NOMO-1 (cell line): ENCODE results near the gene ATAD5.
A peak's percentile ranks its signal among the peaks of the same experiment; 100 is the strongest.

Source experiments
- DNase-seq, 2 experiments: peaks; one replicate each; lab custom pipeline; 2025; ENCODE audit not compliant: unreplicated experiment in 2 of 2; lab: John Stamatoyannopoulos, UW

The ATAD5 gene

DNA sequence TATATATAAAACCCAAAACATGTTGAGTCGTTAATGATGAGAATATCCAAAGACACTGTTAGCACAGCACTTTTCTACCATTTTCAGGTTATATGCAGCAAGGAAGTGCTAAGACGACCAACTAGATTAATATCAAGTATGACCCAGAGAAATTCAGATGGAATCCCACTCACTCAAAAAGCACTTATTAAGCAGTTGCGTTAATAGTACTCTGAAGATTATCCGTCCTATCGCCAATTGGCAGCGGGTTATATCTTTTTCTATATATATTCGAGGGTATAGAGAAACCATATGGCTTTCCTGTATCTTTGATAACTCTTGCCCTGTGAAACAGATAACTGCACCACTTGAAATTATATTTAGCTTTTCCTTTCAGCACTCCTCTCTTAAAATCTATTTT, 8.3 kb upstream of the ATAD5 start:
- no peak for DNase-seq

DNA sequence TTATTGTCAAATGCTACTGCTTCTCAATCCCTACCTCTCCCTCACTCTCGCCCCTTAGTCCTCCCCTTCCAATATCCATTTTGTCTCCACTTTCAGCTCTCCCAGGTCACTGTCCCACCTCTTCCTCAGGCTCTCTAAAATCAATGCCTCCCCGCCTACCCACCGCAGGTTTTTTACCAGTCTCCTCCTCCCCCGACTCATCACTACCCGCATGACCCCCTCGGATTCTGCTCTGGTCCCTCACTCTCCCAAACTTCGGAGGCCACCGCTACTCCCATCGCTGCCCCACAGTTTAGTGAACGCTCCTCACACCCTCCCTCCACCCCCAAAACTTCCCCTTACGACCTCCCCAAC, 7.8 kb upstream of the ATAD5 start:
- DNase-seq, result no peak

- peak; percentile 87 to 97 for DNase-seq
Measured at GRCh38 chr17:30824356-30825145, 7.2 kb upstream of the ATAD5 start, which contains the start of gene CRLF3. Gene CRLF3 (minus strand): TSS chr17:30824692. CDS start chr17:30824651, 41 bp downstream.

GRCh38 chr17:30827082-30827481, 4.7 kb upstream of the ATAD5 start:
- no peak for DNase-seq

DNA sequence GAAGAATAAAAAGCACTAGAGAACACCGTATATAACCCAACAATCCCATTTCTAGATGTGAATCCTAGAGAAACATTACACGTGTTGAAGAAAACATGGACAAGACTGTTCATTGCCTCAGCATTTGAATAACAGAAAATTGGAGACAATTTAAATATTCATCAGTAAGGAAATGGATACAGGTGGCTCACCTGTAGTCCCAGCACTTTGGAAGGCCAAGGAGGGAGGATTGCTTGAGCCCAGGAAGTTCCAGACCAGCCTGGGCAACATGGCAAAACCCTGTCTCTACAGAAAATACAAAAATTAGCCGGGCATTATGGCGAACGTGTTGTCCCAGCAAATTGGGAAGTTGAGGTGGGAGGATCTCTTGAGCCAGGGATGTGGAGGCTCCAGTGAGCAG, 2.7 kb upstream of the ATAD5 start:
- DNase-seq, result no peak

DNA sequence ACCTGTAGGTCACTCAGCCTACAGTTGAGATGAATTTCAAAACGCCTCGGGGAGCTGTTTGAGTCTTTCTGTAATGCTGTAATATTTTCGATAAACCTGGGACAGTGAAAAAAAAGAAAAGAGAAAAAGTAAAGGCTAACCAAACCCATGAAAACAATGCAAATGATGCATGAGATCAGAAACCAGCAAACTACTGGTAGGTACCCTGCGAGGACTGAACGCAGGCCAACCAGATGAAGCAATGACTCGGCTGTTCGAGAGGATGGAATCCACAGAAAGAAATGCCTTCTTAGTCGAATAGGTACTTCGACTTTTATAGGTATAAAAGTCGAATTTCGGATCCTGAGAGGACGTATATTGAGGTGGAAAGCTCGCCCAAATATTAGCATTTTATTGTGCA, 509 bp upstream of the ATAD5 start:
- DNase-seq, result peak in 1 of 2 experiments; percentile 38

DNA sequence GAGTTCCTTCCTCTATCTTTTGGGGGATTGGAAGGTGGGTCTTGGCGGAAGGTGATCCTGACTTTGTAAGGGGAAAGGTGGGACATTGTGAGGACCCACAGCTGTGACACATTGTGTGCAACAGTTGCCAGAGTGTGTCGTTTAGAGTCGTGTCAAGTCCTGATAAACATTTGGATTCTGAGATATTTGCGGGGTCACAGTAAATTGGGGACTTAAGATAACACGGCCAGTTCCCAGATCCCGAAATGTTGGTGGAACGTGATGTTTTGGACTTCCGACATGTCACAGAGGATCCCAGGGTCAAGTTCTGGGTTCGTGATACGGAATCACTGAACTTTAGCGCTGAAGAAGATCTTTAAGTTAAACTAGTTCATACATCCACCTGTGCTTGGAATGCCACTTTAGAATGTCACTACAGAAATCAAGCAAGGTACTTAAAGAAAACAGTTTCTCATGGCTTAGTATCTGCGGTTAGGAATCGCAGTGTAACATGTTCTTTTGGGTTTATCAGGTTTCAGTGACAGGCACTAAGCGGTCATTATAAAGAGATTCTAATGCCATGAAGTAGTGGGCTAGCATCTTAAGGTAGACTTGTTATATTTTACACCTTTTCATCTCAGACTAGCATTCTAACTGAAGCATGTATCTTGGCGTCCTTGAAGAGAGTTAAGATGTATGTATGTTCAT, 815 bp downstream of the ATAD5 start:
- no peak for DNase-seq

- DNase-seq, result no peak
Measured at GRCh38 chr17:30838202-30838807, 6.5 kb downstream of the ATAD5 start.

GRCh38 chr17:30840771-30841170, 9.0 kb downstream of the ATAD5 start:
- peak; percentile 63 to 81 for DNase-seq

DNA sequence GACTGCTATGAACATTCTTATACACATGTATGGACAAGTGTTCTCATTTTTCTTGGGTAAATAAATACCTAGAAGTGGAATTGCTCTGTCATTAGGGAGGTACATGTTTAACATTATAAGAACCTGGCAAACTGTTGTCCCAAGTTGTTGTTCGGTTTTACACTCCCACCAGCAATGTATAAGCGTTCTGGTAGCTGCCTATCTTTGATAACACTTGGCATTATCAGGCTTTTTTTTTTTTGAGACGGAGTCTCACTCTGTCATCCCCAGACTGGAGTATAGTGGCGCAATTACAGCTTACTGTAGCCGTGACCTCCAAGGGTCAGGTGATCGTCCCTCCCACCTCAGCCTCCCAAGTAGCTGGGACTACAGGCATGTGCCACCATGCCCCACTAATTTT, 16.3 kb downstream of the ATAD5 start:
- DNase-seq, result no peak

DNA sequence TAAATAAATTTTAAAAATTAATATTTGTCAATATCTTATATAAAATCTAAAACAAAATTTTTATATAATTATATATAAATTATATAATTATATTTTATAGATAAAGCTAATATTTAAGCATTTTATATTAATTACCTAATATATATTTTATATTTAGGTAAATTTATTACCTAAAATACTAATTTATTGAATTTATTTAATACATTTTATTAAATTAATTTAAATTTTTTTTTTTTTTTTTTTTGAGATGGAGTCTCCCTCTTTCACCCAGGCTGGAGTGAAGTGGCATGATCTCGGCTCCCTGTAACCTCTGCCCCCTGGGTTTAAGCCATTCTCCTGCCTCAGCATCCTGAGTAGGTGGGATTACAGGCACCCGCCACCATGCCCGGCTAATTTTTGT, 22.4 kb downstream of the ATAD5 start:
- DNase-seq, result no peak

DNA sequence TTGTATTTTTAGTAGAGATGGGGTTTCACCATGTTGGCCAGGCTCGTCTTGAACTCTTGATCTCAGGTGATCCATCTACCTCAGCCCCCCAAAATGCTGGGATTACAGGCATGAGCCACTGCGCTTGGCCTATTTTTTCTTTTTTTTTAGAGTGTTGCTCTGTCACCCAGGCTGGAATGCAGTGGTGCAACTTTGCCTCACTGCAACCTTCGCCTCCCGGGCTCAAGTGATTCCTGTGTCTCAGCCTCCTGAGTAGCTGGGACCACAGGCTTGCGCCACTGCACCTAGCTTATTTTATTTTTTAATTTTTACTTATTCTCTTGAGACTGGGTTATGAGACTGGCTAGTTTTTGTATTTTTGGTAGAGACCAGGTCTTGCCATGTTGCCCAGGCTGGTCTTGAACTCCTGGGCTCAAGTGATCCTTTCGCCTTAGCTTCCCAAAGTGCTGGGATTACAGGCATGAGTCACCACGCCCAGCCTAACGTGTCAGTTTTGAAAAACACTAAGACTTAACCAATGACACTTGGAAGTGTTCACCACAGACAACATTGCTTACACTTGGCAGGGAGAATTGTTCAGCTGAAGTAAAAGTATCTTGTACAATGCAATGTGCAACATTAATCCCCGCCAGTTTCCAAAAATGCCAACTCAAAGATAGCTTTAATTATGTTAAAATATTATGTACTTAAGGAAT, 26.9 kb downstream of the ATAD5 start:
- DNase-seq, result no peak

DNA sequence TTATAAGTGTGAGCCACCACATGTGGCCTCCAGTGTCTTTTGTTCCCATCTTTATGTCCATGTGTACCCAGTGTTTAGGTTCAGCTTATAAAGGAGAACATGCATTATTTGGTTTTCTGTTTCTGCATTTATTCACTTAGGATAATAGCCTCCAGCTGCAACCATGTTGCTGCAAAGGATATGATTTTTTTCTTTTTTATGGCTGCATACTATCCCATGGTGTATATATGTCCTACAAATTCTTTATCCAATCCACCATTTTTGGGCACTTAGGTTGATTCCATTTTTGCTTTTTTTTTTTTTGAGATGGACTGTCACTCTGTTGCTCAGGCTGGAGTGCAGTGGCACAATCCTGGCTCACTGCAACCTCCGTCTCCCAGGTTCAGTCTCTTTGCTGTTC, 32.9 kb downstream of the ATAD5 start:
- DNase-seq, result no peak

GRCh38 chr17:30869005-30869404, 37.2 kb downstream of the ATAD5 start:
- DNase-seq, result no peak

DNA sequence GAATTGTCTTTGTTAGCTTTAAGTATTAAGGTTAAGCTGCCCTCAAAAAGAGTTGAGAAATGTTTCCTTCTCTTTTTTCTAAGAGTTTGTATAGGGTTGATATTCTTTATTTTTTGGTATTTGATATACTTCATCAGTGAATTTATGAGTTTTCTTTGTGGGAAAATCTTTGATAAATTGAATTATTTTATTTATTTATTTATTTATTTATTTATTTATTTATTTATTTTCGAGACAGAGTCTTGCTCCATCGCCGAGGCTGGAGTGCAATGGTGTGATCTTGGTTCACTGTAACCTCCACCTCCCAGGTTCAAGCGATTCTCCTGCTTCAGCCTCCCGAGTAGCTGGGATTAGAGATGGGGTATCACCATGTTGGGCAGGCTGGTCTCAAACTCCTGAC, 54.4 kb downstream of the ATAD5 start:
- no peak for DNase-seq

DNA sequence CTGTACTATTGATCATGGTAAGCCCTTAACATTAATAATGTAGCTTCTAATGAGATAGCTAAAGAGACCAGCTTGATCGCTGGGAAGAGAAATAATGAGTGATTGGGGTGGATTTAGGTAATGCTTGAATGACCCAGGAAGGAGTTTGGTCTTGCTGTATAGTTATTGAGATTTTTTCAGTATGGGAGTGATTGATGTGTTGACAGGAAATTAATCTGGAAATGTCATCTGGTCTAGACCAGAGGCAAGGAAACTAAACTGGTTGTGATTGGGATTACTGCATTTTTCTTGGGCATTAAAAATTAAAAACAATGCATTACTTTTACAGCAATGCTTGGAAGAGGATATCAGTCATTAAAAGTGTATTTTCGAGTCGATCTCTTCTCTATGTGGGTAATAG, 62.5 kb downstream of the ATAD5 start:
- no peak for DNase-seq

- no peak for DNase-seq
Measured at GRCh38 chr17:30897311-30897710, 65.5 kb downstream of the ATAD5 start.

DNA sequence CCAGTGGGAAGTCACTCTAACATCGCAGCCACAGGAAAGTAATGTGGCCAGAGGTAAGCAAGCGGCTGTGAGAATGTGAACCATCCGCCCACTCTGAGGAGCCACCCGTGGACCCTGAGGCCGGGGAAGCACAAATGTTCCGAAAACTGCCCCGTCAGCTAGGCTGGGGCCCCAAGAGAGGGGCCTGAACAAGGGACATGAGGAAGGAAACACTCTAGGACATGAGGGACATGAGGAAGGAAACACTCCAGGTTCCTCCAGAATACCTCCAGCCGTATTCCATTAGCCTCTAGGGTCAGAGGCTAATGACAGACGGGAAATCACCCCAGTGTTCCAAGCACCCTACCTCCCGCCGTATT, 74.0 kb downstream of the ATAD5 start:
- peak in 1 of 2 experiments; percentile 43 for DNase-seq

DNA sequence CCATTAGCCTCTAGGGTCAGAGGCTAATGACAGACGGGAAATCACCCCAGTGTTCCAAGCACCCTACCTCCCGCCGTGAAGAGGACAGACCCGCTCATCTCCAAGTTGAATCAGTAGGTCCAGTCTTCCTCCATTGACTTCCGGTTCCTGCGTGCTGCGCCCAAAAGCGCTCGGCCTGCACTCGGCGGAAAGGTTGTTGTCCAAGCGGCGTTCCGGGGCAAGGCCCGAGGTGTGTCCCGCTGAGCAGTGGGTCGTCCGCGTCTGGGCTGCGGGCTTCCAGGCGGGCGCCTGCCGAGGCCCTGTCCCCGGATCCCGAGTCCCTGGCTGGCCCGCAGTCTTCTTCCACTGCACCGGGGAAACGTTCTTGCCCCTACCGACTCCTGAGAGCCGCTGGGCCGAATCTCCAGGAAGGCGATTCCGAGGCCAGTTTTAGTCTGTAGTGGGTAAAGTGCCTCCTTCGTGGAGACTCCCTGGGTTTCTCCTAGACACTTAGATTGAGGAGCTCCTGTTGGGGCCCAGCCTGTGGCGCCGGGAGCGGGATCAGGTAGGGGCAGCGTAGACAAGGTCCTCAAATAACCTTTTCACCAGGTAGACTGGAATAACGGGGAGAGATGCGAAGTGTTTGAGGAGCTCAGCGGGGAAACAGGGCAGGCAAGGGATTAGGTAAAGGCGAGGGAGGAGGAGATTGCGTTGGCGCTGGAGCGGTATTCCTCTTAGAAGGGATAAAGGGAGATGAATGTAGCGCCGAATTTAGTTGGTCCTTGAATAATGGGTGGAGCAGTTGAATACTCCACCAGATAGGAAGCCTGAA, 74.5 kb downstream of the ATAD5 start, which contains the start of gene TEFM:
Gene TEFM, minus strand, starts transcription at position 138 of the 811 bp plus-strand sequence. Its CDS starts 40 bp downstream, at position 98.
- DNase-seq, result peak; percentile 81 to 89

DNA sequence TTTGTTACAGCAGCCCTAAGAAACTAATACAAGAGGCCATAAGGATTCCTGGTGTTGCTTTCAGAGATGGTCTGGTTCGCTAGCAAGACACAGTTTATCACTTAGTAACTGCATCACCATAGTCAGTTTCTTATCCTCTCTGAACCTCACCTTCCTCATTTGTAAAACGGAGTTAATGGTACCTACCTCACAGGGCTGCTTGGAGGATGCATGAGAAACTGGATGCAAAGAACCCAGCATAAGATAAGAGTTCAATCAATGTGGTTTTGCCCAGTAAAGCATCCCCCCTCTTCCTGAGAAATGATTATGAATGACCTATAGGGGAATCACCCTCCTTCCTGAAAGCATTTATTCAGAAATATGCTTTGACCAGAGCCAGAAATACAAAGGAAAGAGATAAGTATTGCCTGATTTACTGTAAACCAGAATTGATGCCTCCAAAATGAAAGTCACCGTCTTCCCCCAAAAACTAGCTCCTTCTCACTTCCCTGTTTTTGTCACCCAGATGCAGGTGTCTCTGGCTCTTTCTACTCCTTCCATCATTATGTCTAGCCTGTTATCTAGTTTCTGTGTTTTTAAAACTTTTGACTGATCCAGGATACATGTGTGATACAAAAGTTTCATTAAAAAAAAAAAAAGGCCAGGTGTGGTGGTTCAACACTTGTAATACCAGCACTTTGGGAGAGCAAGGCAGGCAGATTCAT, 77.1 kb downstream of the ATAD5 start:
- no peak for DNase-seq
